SIG-M5 (cell line): ENCODE results near the gene GIPC2.

Source experiments
- DNase-seq: peaks from one replicate; lab custom pipeline; 2025; lab: John Stamatoyannopoulos, UW

The GIPC2 gene

DNA sequence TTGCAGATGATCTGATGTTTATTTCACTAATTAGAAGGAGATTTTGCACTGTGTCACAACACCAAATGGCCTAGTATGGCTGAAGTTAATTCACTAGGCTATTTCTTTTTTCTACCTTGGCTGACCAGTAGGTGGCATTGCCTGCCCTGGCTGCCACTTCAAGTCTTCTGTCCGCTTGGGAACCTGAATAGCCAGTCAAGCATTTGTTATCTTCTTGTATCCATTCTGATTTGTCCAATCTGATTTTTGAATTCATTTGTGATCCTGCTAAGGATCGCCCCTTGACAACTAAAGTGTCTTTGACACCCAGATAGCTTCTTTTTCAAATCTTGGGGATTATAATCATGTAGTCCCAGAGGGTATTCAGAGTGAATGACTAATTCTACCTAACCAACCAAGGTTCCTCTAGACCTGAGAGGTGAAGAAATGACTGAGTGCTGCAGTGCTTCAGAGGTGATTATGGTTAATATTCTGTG, 99.4 kb downstream of the GIPC2 start:
- no peak for DNase-seq

DNA sequence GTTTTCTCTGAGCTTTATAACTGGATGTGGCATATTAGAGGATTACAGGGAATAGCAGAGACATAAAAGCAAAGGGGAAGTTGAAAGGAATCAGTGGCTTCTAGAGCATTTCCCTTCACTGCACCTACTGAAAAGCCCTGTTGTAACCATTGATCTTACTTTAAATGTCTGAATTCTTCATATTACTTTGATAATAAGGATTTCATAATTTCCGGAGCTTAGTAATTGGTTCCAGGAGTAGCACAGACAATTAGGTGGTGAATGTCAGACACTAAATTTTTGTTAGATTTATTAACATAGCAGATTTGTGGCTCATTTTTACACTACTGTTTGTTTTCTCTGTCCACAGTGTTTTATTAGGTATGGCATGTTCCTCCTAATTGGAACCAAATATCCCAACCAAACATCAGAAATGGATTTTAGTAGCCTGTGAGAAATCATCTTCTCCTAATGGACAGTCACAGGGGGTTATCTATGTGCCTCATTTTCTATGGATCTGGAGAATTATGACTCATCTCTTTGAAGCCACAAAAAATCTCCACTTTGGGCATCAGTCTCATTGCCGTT, 100.5 kb downstream of the GIPC2 start:
- DNase-seq, result no peak

DNA sequence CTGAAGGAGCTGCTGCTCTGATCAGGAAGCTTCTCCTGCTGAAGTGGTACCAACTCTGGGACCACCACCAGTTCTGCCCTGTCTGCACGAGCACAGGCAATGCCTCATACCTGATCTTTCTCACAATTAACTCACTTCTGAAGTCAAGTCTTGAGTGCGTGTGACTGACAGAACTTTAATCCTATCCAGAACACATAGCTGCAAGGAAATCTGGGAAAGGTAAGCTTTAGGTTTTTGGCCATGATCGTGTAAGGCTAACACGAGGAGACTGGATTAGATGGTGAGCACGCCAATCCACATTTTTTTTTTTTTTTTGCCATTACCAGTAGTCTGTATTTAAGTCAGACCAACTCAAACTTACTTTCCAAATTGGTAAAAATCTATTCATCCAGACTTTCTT, 101.3 kb downstream of the GIPC2 start:
- no peak for DNase-seq

DNA sequence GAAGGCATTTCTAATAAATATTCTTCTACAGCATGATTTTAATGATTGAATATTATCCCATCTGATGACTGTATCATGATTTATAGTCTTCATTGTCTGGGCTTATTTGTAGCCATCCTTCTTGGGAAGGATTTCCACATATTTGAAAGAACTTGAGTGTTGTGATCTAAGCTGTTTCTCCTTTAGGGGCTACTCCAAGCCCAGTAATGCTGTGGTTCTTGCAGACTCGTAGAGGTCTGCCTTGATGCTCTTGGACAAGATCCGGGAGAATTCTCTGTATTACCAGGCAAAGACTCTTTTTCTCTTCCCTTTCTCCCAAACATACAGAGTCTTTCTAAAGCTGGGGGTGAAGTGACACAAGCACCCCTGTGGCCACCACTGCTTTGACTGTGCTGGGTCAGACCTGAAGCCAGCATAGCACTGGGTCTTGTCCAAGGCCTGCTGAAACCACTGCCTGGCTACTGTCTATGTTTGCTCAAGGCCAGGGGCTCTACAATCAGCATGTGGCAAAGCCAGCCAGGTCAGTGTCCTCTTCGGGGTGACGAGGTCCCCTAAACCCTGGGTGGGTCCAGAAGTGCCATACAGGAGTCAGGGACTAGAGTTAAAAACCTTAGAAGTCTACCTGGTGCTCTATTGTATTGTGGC, 107.4 kb downstream of the GIPC2 start:
- DNase-seq, result no peak

DNA sequence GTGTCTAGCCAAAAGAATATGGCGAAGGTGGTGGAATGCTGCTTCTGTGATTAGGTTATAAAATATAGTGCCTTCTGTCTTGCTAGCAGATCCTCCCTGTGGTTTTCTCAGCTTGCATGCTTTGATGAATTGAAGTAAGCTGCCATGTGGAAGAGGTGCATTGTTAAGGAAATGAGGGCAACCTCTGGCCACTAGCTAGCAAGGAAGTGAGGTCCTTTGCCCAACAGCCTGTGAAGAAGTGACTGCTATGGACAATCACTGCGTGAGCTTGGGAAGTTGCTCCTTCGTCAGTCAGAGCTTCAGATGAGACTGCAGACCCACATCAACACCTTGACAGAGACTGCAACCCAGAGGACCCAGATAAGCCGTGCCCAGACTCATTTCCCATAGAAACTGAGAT, 109.4 kb downstream of the GIPC2 start:
- DNase-seq, result no peak

DNA sequence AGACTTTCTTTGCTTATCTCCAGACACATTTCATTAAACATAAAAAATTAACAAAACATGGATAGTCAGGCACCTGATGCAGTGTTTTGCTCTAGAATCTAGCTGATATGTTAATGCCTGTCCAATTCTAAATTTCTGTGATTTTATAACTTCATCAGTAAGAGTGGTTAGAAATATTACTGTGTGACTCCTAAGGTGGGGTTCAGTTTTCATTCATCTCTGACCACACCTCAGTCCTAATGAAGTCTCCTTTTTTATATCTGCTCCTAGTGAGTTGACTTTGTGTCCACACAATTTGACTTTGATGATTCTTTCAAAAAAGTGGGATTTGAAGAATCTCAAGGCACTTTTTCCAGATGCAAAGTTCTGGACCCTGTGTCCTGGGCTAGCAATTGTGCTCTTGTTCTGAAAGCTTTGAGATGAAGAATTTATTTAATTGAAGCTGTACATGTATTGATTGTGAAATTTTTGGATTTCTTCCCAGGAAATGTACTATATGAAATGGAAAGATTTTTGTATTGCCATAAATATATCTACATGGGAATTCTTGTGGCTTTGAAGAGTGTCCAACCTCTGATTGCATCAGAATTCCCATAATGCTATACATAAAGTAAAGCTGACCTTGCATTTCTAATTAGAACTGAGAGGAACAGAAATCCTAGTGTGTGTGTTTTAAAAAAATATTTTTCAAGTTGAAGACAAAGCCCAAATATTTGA, 111.2 kb downstream of the GIPC2 start:
- no peak for DNase-seq

DNA sequence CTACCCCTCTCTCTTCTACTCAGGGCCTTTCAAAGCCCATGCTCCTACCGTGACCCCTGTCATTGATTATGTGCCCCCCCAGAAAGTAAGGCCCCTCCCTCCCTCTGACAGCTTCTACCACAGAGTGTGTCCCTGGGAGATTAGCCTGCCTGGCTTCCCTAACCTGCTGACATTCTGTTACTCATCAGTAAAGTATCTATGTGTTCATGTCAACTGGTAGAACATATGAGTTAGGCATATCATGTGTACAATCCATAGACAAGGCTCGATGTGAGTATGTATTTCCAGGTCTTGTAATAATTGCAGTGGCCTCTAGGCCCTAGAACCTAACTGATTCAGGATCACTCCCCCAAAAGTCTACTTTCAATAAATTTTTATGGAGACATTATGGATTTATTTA, 120.0 kb downstream of the GIPC2 start:
- no peak for DNase-seq

DNA sequence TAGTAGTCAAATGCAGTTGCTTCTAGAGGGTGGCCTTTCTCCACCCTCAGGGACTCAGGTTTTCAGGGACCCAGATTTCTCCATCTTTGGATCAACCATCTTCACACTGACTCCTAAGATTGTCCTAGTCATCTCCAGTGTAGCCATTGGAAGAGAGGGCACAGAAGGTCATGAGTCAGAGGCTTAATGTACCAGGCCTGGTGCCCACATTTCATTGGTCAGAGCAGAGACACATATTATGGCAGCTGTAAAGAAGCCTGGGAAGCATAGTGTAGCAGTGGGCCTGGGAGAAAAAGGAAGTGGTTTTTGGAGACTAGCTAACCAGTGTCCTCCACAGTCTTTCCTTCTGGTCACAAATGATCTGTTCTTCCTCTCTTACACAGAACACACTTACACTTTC, 122.5 kb downstream of the GIPC2 start:
- DNase-seq, result no peak

DNA sequence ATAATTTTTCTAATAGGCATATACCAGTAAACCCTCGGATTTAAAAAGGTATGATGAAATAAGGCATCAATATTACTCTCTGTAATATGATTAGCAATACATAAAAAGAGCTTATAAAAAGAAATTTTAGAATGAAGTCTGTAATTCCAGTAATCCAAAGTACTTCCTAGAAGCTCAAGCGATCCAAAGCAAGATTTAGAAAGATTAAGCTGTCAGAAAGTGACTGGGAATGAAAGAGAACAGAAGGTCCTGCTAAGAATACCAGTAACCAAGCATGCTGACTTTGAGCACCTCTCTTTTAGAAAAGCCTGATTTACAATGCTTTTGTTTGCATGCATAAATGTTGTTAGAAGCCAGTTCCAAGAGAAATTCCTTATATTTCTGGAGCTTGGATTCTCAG, 125.1 kb downstream of the GIPC2 start:
- no peak for DNase-seq

DNA sequence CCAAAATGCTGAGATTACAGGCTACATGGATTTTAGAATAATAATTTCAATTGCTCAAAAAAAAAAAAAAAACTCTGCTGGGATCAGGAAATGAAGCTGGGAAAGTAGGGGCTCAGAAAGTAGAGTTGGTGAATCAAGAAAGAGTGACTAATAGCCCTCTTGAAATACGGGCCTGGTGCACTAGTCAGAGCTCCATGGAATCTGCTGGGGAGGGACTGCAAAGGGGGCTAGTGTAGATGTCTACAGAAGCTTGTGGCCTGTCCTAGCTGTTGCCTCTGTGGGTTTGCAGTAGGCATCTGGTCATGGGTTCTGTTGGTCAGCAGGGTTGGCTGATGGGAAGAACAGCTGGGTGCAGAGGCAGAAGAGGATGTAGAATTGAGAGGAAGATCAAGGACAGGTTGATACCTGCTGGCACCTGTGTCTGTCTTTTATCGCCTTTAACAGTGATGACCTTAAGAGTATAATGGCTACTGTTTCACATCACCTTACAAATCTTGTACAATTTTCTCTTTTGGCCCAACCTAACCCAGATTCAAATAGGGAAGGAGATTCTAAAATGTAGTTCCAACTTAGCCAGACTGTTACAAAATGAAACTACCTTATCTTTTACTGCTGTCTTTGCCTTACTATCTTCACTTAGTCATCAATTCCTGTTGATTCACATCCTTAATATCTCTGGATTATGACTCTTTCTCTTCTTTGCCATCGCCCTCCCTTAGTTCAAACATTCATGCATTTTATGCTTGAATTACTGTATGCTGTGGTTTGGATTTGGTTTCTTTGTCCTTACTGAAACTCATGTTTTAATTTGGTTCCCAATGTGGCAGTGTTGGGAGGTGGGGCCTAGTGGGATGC, 126.2 kb downstream of the GIPC2 start:
- DNase-seq, result no peak

DNA sequence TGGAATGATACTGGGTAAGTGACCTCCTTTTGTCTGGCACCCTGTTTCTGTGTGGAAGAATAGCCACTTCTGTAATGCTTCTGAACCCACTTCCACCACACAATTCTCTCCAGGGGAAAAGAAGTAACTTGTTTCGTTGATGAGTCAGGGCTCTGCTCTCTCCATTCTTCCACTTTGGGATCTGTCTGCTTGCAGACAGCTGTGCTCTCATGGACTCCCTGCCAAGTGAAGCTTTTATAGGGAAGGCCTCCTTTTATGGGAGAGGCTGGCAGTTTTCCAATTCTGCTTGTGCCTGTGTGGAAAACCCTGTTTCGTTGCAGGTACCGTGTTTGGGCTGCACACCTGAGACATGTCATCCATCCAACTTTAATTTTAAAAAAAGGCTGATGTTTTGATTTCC, 130.7 kb downstream of the GIPC2 start:
- no peak for DNase-seq

DNA sequence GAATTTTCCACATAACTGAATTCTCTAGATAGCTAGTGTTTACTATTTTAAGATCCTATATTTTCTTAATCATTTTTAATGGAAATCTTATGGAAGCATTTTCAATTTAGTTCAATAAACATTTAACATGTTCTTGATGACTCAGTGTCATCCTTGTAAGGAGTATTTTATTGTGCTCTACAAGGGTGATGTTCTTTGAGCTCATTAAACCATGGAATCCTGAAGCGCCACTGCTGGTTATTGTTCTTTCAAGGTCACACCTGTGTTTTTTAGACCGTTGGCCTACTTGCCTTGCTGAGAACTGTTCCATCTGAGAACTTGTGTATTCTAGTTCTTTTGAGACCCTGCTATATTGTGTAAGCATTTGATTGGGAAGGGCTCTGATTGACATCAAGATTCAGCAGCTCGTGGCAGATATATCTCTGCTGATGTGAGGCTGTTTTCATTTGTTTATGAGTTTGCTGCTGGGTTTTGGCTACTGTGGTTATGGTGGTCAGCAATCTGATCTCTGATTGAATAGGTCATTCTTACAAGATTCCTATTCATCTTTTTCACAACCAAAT, 132.0 kb downstream of the GIPC2 start:
- DNase-seq, result no peak

DNA sequence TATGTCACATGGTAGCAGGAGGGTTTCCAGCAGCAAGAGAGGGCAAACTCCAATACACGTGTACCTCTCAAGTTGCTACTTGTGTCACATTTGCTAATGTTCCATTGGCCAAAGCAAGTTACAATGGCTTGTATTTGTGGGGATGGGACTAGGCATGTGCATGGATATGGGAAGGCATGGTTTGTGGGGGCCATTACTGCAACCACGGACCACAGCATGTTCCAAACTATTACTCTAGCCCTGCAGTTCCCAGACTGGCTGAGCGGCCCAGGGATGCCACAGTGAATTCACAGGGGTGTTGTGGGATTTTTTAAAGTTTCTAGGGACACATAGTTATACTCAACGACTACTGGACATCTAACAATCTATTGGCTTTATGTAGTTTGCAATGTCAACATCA, 133.1 kb downstream of the GIPC2 start:
- no peak for DNase-seq

DNA sequence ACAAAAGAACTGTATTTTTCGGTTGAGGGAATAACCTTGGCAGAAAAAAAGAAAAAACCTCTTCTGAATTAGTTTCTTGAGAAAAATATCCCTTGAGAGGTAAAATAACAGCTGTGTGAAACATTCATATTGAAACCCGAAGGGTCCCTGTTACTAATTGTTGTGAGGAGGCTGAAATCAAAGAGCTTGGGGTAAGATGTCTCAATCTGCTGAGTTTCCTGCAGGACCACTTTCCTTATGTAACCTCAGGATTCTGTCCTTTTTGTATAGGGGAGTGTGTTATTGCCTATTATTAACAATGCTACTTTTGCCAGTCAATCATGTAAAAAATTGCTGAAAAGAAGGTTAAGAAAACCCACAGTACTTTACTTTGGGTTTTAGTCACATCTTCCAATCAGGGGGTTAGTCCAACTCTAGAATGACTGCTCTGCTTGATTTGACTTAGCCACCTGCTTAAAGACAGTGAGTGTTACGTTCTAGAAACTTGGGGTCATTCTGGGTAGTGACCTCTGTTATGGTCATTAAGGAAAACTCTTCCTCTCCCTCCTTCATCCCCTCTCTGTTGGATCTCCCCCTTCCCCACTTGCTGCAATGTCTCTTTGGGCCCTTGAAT, 138.8 kb downstream of the GIPC2 start:
- no peak for DNase-seq
